GM20431 (cell line): ENCODE measurements around the gene PPP3CA.
"Not testable (repeated sequence)": the region's sequence is repeated elsewhere in the genome, so short reads cannot be mapped to it uniquely, and the experiment has no call there.

ENCODE experiments used
- in situ Hi-C: fragments of 300-500 bp; cut with MseI, MboI; formaldehyde crosslinking; loops from one replicate; pipeline ENCODE4 v1.15.0; 2020; ENCODE audit warnings: low sequenced_read_pairs; ENCODE audit not compliant: unreplicated experiment

PPP3CA gene

DNA sequence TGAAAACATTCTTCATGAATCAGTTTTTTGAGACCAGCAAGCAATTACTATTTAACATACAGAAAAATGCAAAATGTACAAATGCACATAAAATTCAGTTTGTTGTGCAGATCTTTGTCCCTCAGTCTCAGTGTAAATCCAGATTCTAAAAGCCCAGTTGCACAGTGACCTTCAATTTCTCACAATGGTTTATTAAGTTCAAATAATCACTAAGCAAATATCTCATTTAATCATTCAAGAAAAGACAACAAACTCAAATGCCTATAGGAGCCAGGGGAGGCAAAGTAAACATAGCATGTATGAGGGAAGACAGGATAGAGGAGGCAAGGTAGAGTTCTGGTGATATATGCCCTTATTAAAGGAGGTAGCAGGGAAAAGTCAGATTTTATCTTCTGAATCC, 82.8 kb downstream of the PPP3CA start:
- in situ Hi-C loops: no loop called here

- in situ Hi-C loops: no loop called here
Measured at GRCh38 chr4:101262683-101263082, 84.6 kb downstream of the PPP3CA start.

DNA sequence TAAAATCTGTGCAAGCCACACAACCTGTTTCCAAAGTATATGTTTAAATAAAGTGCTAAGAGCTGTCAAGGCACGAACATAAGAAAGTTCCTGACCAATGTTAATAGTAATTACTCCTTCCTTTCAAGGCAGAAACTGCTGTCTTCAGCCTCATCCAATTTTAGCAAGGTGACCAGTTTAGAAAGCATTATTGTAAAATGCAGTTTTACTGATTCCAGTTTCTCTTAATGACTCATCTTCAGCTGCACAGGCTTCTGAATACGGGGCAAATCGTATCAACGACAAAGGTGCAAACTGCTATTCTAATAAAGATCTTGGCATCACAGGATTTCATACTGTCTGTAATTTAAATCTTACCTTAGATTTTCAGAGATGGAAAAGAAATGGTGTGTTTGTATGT, 87.5 kb downstream of the PPP3CA start:
- in situ Hi-C loops: no loop called here

- in situ Hi-C loops: no loop called here
Measured at GRCh38 chr4:101258883-101259282, 88.4 kb downstream of the PPP3CA start.

DNA sequence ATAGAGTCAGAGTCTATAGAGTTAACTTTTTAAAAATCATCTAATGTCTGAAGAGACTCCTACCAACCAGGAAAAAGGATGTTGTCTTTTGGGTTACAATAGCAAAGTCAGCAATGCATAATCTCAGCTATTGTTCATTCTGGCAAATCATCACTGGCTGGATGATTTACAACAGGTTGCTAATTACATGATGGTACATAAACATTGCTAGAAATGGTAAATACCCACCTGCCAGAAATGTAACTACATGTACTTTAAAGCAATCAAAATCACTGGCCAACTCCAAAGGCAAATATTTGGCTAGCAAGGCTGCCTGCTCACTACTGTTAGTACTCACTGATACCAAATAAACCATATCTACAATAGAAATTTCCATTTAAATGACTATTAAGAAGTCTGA, 91.1 kb downstream of the PPP3CA start:
- in situ Hi-C loops: no loop called here

DNA sequence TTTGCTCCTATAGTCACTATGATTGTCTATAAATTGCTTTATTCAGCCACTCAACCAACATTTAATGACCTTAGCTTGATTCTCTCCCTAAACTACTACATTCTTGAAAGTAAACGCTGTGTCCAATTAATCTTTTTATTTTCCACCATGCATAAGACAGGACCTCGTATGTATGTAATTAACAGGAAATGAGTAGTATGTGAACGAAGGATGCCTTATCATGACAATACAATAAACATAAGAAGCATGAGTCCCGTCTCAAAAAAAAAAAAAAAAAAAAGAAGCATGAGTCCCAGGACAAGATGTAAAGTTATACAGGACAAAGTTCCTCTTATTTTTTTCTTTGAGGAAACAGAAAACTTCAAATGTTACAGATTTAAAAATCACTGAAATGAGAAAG, 92.5 kb downstream of the PPP3CA start:
- in situ Hi-C loops: no loop called here

GRCh38 chr4:101253121-101253520, 94.2 kb downstream of the PPP3CA start:
- in situ Hi-C loops: no loop called here

- in situ Hi-C loops: no loop called here
Measured at GRCh38 chr4:101252721-101253120, 94.6 kb downstream of the PPP3CA start.

DNA sequence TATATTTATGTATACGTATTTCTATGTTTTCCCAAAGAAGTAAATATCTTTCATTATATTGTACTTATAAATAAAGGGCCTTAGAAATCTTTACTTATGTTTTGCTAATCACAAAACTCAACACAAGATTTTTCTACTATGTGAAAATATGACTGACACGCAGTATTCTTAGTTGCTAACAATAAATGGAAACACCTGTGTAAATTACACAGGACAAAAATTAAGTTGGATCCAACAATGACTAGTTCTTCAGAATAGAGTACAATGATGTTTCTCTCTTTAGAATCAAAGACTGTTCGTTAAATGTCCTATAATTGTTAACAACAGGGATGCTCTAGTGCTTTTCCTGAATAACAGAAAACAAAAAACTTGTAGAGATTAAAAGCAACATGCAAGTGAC, 96.1 kb downstream of the PPP3CA start:
- in situ Hi-C loops: no loop called here

- in situ Hi-C loops: no loop called here
Measured at GRCh38 chr4:101244349-101244748, 103.0 kb downstream of the PPP3CA start.

- in situ Hi-C loops: no loop called here
Measured at GRCh38 chr4:101242441-101242840, 104.9 kb downstream of the PPP3CA start.

DNA sequence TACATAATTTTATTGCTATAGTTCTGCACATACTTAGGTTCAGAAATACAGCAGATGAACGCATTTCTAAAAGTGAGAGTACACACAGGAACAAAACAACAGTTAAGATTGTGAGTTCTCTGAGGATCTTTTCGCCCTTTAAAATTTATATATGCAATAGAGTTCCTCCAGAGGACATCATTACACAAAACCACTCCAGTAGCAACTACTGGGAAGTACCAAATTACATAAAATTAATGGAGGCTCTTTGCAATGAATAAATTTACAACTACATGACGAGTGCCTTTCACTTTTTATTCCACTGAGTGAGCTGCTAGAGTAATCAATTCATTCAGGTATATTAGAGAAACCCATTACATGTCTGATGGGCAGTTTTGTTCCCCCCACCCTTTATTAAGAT, 107.2 kb downstream of the PPP3CA start:
- in situ Hi-C loops: no loop called here

DNA sequence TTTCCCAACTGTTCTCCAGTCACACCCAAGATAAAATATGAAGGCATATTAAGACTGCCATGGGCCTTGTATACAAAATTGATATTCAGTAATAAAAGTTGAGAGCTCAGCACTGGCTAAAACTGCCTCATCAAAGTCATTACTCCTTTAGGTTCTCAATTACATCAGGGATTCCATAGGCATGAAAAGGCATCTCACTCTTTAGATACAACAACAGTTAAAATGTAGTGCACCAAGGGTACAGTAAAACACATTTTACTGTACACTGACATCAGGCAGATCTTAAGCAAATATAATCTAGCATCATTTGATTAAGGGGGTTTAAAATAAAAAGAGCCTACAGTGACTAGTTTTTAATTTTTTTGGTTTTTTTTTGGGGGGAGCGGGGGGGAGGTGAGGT, 107.7 kb downstream of the PPP3CA start:
- in situ Hi-C loops: no loop called here

DNA sequence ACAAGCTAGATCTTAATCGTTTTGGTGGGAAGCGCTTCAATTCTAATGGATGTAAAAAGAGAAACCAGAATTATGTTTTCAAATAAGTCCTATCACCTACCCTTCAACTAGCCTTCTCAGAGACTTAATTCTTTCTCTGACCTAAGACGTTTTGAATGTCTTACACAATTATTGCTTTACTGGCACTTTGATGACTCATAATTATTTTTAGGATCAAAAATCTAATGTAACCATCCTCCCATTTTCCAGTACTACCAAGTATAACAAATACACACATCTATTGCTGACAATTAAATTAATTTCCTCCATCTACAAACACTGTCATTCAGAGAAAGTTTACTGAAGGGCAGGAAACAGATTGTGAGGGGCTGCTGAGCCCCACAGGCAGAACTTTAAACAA, 108.6 kb downstream of the PPP3CA start:
- in situ Hi-C loops: no loop called here

DNA sequence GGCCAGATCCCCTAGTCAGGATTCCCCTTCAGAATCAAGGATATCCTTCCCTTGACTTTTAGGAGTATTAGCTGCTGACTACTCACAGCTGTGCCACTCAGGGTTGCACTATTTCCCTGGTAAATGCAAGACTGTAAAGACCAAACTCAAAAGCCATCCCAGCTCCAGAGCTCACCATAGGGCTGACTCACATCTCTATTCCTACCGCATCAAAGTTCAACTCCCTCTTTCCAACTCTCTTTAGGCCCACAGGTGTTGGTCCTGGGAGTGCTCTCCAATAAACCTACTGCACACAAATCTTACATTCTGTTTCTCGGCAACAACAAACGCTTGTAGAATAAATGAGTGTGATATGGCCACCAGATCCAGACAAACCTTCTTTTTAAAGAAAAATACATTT, 109.6 kb downstream of the PPP3CA start:
- in situ Hi-C loops: no loop called here

DNA sequence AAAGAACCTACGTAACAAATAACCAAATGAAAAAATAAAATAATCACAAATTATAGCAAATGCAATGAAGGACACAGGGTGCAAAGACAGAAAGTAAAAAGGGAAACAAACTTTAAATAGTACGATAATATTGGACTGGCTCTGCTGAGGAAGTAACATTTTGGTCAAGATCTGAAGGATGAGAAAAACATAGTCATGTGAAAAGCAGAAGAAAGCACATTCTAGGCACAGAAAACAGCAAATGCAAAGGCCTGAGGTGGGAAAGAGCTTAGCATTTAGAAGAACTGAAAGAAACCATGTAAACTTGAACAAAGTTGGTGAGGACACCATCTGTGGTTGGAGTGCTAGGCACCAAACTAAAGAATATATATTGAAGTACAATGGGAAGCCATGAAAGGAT, 111.2 kb downstream of the PPP3CA start:
- in situ Hi-C loops: no loop called here

DNA sequence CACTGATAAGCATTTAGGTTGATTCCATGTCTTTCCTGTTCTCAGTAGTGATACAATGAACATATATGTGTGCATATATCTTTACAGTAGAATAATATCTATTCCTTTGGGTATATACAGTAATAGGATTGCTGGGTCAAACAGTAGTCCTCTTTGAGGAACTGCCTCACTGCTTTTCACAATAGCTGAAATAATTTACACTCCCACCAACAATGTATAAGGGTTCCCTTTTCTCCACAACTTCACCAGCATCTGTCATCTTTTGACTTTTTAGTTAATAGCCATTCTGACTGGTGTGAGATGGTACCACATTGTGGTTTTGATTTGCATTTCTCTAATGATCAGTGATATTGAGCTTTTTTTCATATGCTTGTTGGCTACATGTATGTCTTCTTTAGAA, 113.2 kb downstream of the PPP3CA start:
- in situ Hi-C loops: not testable (repeated sequence)

DNA sequence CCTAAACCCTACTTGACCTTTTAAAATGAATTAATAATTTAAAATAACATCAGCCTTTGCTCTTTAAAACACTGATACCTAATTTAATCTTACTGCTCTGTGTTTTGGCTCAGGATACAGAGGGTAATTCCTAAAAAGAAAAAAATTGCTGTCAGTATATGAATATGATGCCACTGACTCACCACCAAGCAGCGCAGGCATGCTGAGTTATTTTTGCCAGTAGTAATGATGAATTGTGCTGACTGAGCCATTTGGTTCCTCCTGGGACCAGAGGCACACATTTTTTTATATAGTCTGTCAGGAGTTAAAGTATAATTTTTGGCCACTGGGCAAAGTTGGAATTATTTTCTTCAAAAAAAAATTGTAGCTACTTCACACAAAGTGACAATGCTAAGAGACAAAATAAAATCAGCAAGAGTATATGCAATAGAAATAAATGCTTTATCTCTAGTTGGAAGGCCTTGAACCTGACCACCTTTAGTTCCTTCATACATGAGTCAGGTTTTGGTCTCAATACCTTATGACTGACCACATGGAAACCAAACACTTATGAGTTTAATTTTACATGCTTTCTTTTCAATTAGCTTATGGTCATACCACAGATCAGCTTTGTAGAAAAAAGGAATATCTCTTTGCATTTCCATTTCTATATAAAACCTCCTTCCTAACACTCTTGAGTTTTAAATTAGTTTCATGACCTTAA, 115.1 kb downstream of the PPP3CA start:
- in situ Hi-C loops: no loop called here

DNA sequence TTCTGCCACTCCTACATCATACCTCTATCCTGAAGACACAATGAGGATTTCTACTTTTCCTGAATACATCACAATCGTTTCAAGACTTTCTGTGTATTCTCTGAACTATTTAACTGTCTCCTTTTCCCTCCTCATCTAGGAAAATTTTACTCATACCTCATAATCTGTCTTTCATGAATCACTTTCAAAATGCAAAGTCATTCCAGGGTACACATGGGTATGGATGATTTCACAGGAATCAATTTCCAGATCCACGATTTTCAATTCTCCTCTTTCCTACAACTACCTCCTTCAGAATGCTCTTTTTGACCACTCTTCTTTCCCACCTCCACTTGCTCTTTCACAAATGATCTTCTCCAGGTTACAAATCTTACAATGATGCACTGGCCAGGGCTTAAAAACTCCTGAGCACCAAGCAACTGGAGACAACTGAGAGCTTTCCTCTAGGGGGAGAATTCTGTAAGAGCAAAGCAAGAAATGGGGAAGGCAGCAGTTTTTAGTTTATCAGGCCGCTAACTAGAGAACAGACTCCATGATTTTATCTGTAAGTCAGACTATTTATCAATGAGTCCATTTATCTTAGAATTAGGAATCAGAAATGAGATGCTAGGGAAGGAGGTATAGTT, 116.4 kb downstream of the PPP3CA start:
- in situ Hi-C loops: no loop called here

GRCh38 chr4:101229116-101229515, 118.2 kb downstream of the PPP3CA start:
- in situ Hi-C loops: no loop called here

- in situ Hi-C loops: no loop called here
Measured at GRCh38 chr4:101227715-101228114, 119.6 kb downstream of the PPP3CA start.
